Activated CD4-positive, alpha-beta T cell treated with anti-CD3 and anti-CD28 coated beads, Interleukin-2, amount 50 U/mL, for 16 hours (primary cell): ENCODE measurements around the gene SEPSECS.

Experiments used
- DNase-seq: peaks from one replicate; pipeline ENCODE4 v3.0.0-alpha.2; 2020

The SEPSECS gene

DNA sequence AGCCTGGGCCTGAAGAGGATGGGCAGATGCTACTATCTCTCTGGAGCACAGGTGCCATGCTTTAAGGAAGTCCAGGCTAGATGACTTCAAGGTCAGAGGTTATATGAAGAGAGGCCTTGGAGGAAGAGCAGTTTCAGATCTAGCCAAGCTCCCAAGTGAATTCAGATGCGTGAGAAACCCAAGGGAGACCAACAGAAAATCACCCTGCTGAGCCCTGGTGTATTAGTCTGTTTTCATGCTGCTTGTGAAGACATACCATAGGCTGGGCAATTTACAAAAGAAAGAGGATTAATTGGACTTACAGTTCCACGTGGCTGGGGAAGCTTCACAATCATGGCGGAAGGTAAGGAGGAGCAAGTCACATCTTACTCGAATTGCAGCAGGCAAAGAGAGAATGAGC lies 81.7 kb downstream of the SEPSECS start:
- no peak for DNase-seq

DNA sequence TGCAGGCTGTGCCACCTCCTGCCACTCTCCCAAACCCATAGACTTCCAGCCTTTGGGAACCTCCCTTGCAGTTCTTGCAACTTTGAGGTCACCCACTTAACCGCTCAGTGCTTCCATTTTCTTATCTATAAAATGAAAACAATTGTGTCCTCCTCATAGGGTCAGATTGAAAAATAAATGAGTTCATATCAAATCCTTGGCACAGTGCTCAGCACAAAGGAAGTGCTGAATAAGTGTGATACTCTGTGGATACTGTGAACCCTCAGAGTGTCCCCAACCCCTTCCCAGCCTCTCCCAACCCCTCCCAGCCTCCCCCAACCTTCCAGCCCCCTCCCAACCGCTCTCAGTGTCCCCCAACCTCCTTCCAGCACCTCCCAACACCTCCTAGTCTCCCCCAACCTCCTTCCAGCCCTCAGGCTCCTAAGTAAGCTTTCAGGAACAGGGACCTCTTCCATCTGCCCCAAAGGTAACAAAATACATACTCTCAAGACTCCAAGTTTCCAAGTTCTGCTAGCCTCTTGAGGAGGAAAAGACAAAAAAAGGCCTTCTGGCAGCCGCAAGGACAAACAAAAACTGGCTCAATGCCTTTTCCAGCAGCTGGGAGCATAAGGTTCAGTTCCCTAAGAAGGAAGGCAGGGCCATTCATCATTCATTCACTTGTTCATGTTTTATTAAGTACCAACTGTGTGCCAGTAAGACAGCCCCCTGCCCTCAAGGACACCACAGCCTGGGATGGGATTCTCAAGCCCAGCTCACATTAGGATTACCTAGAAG lies 83.4 kb downstream of the SEPSECS start:
- no peak for DNase-seq

DNA sequence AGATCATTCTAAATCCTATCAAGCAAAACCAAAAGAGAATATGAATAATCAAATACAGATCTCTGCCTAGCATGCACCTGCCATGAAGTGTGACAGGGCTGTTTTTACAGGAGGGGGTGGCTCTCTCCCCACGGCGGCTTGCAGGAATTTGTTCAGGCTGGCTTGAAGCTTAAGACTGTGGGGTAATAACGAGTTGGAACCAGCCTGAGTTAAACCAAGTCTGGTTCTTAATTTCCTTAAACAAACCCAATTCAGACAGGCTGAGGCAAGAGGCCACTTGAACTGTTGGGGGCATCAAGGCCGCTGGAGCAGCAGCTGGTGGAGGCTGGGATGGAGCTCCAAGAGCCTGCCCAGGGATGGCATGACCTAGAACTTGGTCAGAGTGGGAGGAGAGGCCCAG lies 84.4 kb downstream of the SEPSECS start:
- DNase-seq: no peak

DNA sequence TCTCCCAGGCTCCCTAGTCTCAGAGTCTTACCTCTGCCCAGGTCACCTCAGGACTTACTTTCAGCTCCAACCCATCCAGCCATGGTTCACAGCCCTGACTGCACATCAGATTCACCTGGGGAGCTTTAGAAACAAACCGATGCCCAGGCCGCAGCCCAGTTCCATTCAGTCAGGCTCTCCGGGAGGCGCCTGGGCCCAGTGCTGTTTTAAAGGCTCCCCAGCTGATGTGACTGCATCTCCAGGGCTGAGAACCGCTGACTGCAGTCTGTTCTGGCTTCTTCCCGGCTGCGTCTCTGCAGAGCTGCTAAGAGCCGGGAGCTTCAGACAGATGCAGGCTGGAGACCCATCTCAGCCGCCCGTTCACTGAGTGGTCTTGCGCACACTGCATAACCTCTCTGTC lies 85.1 kb downstream of the SEPSECS start:
- DNase-seq: no peak

DNA sequence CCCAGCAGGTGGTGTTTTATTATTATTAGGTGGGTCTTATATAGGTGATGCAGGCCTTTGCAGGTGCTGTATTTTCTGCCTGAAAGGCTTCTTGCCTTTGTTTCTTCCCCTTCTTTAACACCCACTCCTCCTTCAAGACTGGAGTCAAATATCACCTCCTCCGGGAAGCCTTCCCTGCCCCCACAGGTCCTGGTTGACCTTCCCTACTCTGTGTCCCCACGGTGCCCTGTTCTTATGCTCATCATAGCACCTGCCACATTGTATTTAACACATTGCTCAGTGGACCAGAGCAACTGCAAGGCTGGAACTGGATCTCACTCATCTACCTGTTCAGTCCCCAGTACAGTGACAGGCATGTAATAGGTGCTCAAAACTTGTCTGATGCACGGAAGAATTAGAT lies 89.7 kb downstream of the SEPSECS start:
- DNase-seq: no peak
